HG03565 (cell line): ENCODE data around the gene ZNF516.

Experiments
- ATAC-seq: cut with Tn5 transposase; IDR thresholded peaks from one replicate; pipeline ENCODE4 v1.9.1; 2021; ENCODE audit warnings: mild to moderate bottlenecking, moderate library complexity; ENCODE audit not compliant: unreplicated experiment

ZNF516 gene

GRCh38 chr18:76368976-76369375 is 126.1 kb downstream of the ZNF516 start:
- ATAC-seq, result no peak

- ATAC-seq, result no peak
Observed at GRCh38 chr18:76368271-76368670, 126.8 kb downstream of the ZNF516 start.

GRCh38 chr18:76367168-76368125 is 127.6 kb downstream of the ZNF516 start:
- no peak for ATAC-seq

- no peak for ATAC-seq
Observed at GRCh38 chr18:76365561-76365960, 129.5 kb downstream of the ZNF516 start.

- peak; percentile 92 for ATAC-seq
Observed at GRCh38 chr18:76364282-76365259, 130.5 kb downstream of the ZNF516 start.

GRCh38 chr18:76363436-76364120 is 131.5 kb downstream of the ZNF516 start:
- no peak for ATAC-seq

- no peak for ATAC-seq
Observed at GRCh38 chr18:76362676-76363075, 132.4 kb downstream of the ZNF516 start.

GRCh38 chr18:76361219-76361618 is 133.8 kb downstream of the ZNF516 start:
- ATAC-seq, result no peak

- no peak for ATAC-seq
Observed at GRCh38 chr18:76359909-76360308, 135.1 kb downstream of the ZNF516 start.

GRCh38 chr18:76358774-76359173 is 136.3 kb downstream of the ZNF516 start:
- ATAC-seq, result no peak

- no peak for ATAC-seq
Observed at GRCh38 chr18:76357585-76358260, 137.3 kb downstream of the ZNF516 start.

GRCh38 chr18:76357174-76357573 is 137.9 kb downstream of the ZNF516 start:
- ATAC-seq, result no peak

- ATAC-seq, result no peak
Observed at GRCh38 chr18:76356666-76357065, 138.4 kb downstream of the ZNF516 start.

- ATAC-seq, result no peak
Observed at GRCh38 chr18:76354348-76354747, 140.7 kb downstream of the ZNF516 start.

GRCh38 chr18:76353500-76353899 is 141.5 kb downstream of the ZNF516 start:
- ATAC-seq, result no peak

GRCh38 chr18:76353046-76353445 is 142.0 kb downstream of the ZNF516 start:
- ATAC-seq, result no peak

- ATAC-seq, result no peak
Observed at GRCh38 chr18:76351961-76352581, 143.0 kb downstream of the ZNF516 start.

- ATAC-seq, result no peak
Observed at GRCh38 chr18:76350134-76351025, 144.7 kb downstream of the ZNF516 start.
